Stromal cell of bone marrow (primary cell): ENCODE measurements around the gene CPXCR1.
"Not testable (repeated sequence)": the region's sequence is repeated elsewhere in the genome, so short reads cannot be mapped to it uniquely, and the experiment has no call there.

Experiments
- DNase-seq: peaks from one replicate; pipeline ENCODE4 v3.0.0-alpha.2; 2012; ENCODE audit warnings: low read depth

CPXCR1 gene

GRCh38 chrX:88746925-88747324 lies at the start of gene CPXCR1:
Gene CPXCR1, plus strand, starts transcription at chrX:88747225. Its CDS starts 6,190 bp downstream, at chrX:88753415.
- no peak for DNase-seq

GRCh38 chrX:88735835-88736234 lies 11.2 kb upstream of the CPXCR1 start:
- DNase-seq: no peak

- not testable (repeated sequence) for DNase-seq
These were observed 810 bp upstream of the CPXCR1 start for GRCh38 chrX:88746215-88746614.

GRCh38 chrX:88752339-88752738 lies 5.3 kb downstream of the CPXCR1 start:
- not testable (repeated sequence) for DNase-seq

GRCh38 chrX:88789825-88790224 lies 42.8 kb downstream of the CPXCR1 start:
- DNase-seq: no peak
